Measurements from ENCODE around the gene PPARD.

PPARD gene

DNA sequence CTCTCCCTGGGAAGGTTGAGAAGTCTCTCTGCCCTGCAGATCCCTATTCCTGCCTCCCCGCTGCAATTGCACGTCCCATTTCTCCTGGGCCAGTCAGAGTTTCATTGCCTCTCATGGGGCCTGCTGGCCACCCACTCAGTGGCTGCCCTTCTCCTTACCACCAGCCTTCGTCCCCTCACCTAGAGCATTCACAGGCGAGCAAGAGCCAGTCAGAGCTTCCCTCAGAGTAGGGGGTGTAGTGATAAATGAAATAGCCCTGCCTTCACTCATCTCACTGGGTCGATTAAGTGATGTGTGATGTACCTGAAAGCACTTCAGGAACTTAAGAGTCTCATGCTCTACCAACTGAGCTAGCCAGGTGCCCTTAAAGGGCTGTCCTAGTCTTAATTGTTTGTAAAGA lies 57.8 kb downstream of the PPARD start:
- Histone ChIP-seq H3K27ac (no peak overlapping the region), H3K9me3 (no peaks in the 10 kb centered on the region), H3K27me3 (no peaks in the 10 kb centered on the region), H3K4me3 (no peak overlapping the region), H3K36me3 (no peaks in the 10 kb centered on the region), H3K4me1 (no peaks in the 10 kb centered on the region)
- TF ChIP-seq, protein P1, sequence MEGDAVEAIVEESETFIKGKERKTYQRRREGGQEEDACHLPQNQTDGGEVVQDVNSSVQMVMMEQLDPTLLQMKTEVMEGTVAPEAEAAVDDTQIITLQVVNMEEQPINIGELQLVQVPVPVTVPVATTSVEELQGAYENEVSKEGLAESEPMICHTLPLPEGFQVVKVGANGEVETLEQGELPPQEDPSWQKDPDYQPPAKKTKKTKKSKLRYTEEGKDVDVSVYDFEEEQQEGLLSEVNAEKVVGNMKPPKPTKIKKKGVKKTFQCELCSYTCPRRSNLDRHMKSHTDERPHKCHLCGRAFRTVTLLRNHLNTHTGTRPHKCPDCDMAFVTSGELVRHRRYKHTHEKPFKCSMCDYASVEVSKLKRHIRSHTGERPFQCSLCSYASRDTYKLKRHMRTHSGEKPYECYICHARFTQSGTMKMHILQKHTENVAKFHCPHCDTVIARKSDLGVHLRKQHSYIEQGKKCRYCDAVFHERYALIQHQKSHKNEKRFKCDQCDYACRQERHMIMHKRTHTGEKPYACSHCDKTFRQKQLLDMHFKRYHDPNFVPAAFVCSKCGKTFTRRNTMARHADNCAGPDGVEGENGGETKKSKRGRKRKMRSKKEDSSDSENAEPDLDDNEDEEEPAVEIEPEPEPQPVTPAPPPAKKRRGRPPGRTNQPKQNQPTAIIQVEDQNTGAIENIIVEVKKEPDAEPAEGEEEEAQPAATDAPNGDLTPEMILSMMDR (IDR thresholded peaks at IDR 0.05) = no peak
- intact Hi-C loops (cut with DNase I; ENCODE audit: low total_unique reads) = no loop called here
- DNase-seq = no peak

DNA sequence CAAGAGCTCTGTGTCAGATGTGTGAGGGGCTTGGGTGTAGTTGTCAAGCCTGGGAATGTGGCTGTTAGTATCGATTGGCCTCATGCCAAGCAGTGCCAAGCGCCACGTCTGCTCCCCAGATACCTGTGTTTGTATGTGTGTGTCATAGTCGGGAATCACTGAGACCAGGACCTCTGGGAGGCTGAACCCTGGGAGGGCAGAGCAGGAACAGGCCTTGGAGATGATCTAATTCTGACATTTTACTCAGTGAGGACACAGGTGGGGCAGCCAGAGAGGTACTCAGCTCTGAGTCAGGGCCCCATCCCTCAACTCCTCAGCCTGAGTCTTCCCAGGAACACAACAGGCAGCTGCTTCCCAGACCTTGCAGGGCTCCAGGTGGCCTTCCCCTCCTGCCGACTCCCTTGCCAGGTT lies 58.5 kb downstream of the PPARD start:
- intact Hi-C loops (cut with DNase I; ENCODE audit: low total_unique reads) = no loop called here
- H3K9me3 ChIP-seq = no peaks in the 10 kb centered on the region
- H3K4me1 ChIP-seq = no peaks in the 10 kb centered on the region

GRCh38 chr6:35401514-35401913 lies 59.2 kb downstream of the PPARD start:
- intact Hi-C loops (cut with DNase I; ENCODE audit: low total_unique reads) = no loop called here
- Histone ChIP-seq H3K9me3 (no peaks in the 10 kb centered on the region), H3K27ac (no peak overlapping the region), H3K4me1 (no peaks in the 10 kb centered on the region), H3K36me3 (no peaks in the 10 kb centered on the region), H3K4me3 (no peak overlapping the region), H3K27me3 (no peaks in the 10 kb centered on the region)
- TF ChIP-seq, protein P1 (IDR thresholded peaks at IDR 0.05) = no peak
- no peak for DNase-seq

More for the DNA sequence above, 58.5 kb downstream of the PPARD start:
- H3K27ac ChIP-seq = no peak overlapping the region
- H3K36me3 ChIP-seq = no peaks in the 10 kb centered on the region
- TF ChIP-seq, protein P1 (IDR thresholded peaks at IDR 0.05) = no peak
- no peak overlapping the region for H3K4me3 ChIP-seq
- H3K27me3 ChIP-seq = no peaks in the 10 kb centered on the region
- no peak for DNase-seq

GRCh38 chr6:35402136-35402855 lies 59.9 kb downstream of the PPARD start:
- DNase-seq = no peak
- Histone ChIP-seq H3K27ac (no peak overlapping the region), H3K9me3 (no peaks in the 10 kb centered on the region), H3K36me3 (no peaks in the 10 kb centered on the region), H3K4me1 (no peaks in the 10 kb centered on the region), H3K4me3 (no peak overlapping the region), H3K27me3 (no peaks in the 10 kb centered on the region)
- intact Hi-C loops (cut with DNase I; ENCODE audit: low total_unique reads) = no loop called here
- TF ChIP-seq, protein P1 (IDR thresholded peaks at IDR 0.05) = no peak

DNA sequence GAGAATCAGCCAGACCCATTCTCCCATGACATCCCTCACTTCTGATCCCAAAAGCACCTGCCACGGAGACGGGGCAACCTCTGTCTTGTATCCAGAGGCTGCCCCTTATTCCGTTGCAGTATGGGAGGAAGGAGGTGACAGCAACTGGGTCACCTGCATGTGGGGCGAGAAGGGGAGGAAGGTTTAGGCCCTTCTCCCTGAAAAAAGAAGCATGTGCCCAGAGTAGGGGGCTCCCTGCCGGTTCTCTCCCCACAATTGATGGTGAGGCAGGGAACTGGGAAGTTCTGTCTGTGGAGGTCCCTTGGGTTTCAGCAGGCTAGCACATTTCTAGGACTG lies 60.5 kb downstream of the PPARD start:
- Histone ChIP-seq H3K36me3 (no peaks in the 10 kb centered on the region), H3K4me3 (no peak overlapping the region), H3K9me3 (no peaks in the 10 kb centered on the region), H3K27me3 (no peaks in the 10 kb centered on the region), H3K27ac (no peak overlapping the region), H3K4me1 (no peaks in the 10 kb centered on the region)
- TF ChIP-seq, protein P1 (IDR thresholded peaks at IDR 0.05) = no peak
- no peak for DNase-seq
- intact Hi-C loops (cut with DNase I; ENCODE audit: low total_unique reads) = no loop called here

All from tibial artery (tissue), 4 donors.